Fibroblast of pulmonary artery (primary cell): ENCODE measurements around the gene CDHR3.
"Not testable (repeated sequence)": the region's sequence is repeated elsewhere in the genome, so short reads cannot be mapped to it uniquely, and the experiment has no call there.

Experiments used
- DNase-seq: peaks from one replicate; pipeline ENCODE4 v3.0.0-alpha.2; 2010; ENCODE audit warnings: low read depth
- H3K4me3 ChIP-seq: replicated peaks from 2 replicates; pipeline ENCODE4 v1.5.1; 2011; ENCODE audit warnings: low read depth, mild to moderate bottlenecking, control low read depth, low read length, moderate library complexity
- CTCF ChIP-seq: IDR thresholded peaks from 2 replicates; pipeline ENCODE4 v1.5.1; 2011; ENCODE audit warnings: mild to moderate bottlenecking, control low read depth, low read length, inconsistent platforms; ENCODE audit errors: missing control alignments

CDHR3 gene

GRCh38 chr7:105941596-105941995, 21.5 kb upstream of the CDHR3 start:
- TF ChIP-seq CTCF, result no peak
- H3K4me3 ChIP-seq, result no peak overlapping the region
- no peak for DNase-seq

DNA sequence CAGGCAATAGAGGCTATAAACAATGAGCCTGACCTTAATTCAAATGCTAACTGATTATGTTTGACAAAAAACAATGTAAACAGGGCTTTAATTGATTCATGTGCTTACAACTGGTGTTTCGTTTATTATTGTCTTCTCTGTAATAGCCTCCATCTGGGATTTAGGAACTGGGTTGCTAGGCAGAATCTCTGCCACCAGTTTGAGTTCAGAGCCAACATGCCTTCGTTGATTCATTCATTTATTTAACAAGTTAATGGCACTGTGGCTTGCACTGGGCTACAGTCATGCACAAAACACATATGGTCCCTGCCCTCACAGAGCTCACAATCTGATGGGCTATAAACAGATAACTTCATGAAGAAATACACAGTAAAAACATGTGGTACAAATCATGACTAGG, 19.6 kb upstream of the CDHR3 start:
- H3K4me3 ChIP-seq, result no peak overlapping the region
- DNase-seq, result no peak
- no peak for TF ChIP-seq CTCF

DNA sequence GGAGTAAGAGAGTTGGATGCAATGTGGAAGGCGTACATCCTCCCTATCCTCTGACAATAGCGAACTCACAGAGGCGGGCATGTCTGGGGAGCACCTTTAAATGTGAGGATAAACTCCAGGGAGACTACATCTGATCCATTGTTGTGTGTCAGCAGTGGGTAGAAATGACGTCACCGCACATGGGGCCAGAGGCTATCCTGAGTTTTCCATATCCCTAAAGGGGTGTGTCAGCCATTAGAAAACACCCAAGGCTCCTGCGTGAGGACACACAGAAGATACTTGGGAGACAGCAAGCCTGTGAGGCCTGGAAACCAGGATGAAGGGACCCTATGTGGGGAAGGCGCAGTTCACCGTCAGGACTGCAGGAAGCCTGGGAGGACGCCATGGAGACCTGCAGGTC, 17.2 kb upstream of the CDHR3 start:
- no peak overlapping the region for H3K4me3 ChIP-seq
- no peak for DNase-seq
- TF ChIP-seq CTCF, result no peak

GRCh38 chr7:105951597-105951996, 11.5 kb upstream of the CDHR3 start:
- TF ChIP-seq CTCF, result no peak
- no peak overlapping the region for H3K4me3 ChIP-seq
- no peak for DNase-seq

DNA sequence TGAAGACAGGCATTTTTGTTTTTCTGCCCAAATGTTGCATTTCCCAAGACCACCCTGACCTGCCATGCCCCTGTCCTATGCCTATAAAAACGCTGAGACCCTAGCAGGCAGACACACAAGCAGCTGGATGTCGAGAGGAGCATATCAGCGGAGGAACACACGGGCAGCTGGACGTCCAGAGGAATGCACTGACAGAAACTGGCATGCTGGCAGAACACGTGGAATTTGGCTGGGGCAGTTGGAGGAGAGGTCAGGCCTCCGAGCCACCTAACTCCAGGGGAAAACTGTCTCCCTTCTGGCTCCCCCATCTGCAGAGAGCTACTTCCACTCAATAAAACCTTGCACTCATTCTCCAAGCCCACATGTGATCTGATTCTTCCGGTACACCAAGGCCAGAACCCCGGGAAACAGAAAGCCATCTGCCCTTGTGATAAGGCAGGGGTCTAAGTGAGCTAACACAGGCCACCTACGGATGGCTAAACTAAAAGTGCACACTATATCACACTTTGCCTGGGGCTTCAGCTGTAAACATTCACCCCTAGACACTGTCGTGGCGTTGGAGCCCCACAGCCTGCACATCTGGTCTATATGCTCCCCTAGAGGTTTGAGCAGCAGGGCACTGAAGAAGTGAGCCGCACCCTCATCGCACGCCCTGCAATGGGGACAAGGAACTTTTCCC, 10.0 kb upstream of the CDHR3 start:
- no peak for TF ChIP-seq CTCF
- no peak overlapping the region for H3K4me3 ChIP-seq
- no peak for DNase-seq

GRCh38 chr7:105954711-105955110, 8.4 kb upstream of the CDHR3 start:
- no peak for DNase-seq
- no peak overlapping the region for H3K4me3 ChIP-seq
- TF ChIP-seq CTCF, result no peak

DNA sequence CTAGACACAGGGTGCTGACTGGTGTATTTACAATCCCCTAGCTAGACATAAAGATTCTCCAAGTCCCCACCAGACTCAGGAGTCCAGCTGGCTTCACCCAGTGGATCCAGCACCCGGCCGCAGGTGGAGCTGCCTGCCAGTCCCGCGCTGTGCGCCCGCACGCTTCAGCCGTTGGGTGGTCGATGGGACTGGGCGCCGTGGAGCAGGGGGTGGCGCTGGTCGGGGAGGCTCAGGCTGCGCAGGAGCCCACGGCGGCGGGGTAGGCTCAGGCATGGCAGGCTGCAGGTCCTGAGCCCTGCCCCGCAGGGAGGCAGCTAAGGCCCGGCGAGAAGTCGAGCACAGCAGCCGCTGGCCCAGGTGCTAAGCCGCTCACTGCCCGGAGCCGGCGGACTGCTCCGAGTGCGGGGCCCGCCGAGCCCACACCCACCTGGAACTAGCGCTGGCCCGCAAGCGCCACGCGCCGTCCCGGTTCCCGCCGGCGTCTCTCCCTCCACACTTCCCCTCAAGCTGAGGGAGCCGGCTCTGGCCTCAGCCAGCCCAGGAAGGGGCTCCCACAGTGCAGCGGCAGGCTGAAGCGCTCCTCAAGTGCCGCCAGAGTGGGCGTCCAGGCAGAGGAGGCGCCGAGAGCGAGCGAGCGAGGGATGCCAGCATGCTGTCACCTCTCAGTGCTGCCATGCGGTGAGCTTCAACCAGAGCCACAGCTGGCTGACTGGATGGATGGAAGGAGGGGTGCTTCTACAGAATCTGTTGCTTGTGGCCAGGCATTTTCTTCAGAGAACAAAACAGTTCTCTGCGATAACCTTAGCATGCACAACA, 7.2 kb upstream of the CDHR3 start:
- H3K4me3 ChIP-seq, DNase-seq: not testable (repeated sequence)
